ENCODE results near the gene NPPC.
"Not testable (repeated sequence)": the region's sequence is repeated elsewhere in the genome, so short reads cannot be mapped to it uniquely, and the experiment has no call there.

The NPPC gene

GRCh38 chr2:231919341-231920035 is 6.7 kb downstream of the NPPC start:
- DNase-seq, result no peak

- DNase-seq, result no peak
Measured at GRCh38 chr2:231918501-231919330, 7.5 kb downstream of the NPPC start.

- no peak for DNase-seq
Measured at GRCh38 chr2:231917280-231918066, 8.7 kb downstream of the NPPC start.

DNA sequence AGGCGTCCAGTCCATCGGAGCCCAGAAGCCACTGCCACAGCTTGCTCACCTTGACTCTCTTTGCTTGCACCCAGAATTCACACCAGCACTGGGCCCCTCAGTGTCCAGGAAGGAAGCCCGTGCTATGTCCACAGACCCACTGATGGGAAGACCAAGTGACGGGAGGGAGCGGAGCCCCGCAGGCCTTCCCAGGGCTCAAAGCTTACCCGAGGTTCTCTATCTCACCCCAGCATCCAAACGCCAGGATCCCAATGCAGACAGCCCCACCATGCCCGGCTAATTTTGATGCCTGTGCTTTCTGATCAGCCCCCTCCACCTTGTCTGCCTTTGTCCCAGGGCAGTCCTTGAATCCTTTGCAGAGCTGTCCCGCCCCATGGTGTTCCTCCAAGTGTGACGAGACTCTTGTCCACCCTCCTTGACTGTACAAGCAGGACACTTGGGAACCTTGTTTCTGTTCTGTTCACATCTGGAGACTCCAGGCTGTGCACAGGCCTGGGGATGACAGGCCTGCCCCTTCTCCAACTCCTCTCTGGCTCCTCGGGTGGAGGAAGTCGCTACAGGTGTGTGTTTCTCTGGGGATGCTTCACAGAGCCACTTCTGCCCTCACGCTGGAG is 12.0 kb downstream of the NPPC start:
- no peak for DNase-seq

- DNase-seq, result no peak
Measured at GRCh38 chr2:231911381-231911780, 14.8 kb downstream of the NPPC start.

DNA sequence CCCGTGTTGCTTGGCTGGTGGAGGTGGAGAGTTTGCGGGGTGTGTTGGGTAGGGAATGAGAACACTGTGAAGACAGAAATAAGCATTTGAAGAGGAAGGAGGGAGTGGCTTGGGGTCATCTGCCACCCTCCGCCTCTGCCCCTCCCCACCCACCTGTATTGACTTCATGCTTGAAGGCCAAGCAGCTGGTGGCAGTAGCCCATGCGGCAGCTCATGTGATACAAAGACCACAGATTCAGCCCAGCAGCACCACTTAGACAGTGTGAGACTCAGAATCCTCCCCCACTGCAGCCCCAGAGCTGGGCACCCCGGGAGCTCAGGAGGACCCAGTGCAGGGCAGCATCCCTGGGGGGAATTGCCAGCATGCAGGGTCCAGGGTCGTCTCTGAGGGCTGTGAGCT is 15.4 kb downstream of the NPPC start:
- no peak for DNase-seq

DNA sequence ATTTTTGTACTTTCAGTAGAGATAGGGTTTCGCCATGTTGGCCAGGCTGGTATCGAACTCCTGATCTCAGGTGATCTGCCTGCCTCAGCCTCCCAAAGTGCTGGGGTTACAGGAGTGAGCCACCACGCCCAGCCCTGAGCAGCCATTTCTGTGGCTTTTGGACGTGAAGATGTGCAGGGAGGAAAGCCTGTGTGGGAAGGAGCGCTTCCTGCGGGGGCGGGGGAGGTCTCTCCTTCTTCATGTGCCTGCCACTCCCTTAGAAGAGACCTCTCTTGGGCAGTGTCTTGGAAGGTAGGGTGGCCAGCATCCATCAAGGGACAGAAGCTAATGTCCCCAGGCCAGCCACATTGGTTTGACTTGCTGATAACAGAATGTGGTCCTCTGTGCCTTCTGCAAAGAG is 16.0 kb downstream of the NPPC start:
- not testable (repeated sequence) for DNase-seq

DNA sequence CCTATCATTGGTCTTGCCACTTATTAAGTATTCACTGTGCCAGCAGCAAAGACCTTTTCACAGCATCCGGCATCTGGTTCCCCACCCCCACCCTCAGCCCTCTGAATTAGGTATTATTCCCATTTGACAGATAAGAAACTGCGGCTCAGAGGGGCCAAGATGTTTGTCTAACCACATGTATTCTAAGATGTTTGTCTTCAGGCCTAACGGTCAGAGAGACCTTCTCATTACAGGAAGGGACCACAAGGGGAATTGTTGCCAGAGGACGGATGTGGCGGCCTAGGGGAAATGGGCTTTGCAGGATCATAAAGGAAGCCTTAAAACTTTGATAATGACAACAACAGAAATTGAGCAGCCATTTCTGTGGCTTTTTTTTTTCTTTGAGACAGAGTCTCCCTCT is 16.6 kb downstream of the NPPC start:
- no peak for DNase-seq

DNA sequence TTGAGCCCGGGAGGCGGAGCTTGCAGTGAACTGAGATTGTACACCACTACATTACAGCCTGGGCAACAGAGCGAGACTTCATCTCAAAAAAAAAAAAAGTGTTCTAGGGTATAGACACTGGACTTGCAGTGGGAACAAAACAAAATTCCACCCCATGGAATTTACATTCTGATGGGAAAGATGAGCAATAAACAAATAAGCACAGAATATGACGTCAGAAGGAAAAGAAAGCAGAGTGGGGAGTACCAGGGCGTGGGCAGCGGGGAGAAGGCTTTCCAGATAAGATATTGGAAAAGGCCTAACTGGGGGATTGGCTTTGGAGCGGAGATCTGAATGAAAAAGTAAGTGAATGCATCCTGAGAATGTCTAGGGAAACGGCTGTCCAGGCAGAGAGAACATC is 17.6 kb downstream of the NPPC start:
- DNase-seq, result no peak

DNA sequence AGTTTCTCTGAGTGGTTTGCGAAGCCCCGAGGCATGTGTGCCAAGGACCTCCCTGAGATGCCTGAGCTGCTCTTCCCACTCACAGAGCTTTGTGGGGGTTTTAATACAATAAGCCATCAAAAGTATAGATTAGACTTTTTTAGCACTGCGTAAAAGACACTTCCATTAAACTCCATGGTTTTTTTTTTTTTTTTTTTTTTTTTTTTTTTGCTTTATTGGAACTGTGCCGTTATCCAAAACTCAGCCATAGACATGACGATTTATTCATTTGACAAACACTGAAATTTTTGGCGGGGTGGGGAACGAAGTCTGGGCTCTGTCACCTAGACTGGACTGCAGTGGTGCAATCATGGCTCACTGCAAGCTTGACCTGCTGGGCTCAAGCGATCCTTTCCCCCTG is 18.4 kb downstream of the NPPC start:
- no peak for DNase-seq

- DNase-seq, result no peak
Measured at GRCh38 chr2:231905026-231905425, 21.2 kb downstream of the NPPC start.

- DNase-seq, result no peak
Measured at GRCh38 chr2:231904161-231904611, 22.0 kb downstream of the NPPC start.

- DNase-seq, result no peak
Measured at GRCh38 chr2:231902598-231902997, 23.6 kb downstream of the NPPC start.

GRCh38 chr2:231900972-231901371 is 25.2 kb downstream of the NPPC start:
- no peak for DNase-seq

- no peak for DNase-seq
Measured at GRCh38 chr2:231900486-231900942, 25.7 kb downstream of the NPPC start.

DNA sequence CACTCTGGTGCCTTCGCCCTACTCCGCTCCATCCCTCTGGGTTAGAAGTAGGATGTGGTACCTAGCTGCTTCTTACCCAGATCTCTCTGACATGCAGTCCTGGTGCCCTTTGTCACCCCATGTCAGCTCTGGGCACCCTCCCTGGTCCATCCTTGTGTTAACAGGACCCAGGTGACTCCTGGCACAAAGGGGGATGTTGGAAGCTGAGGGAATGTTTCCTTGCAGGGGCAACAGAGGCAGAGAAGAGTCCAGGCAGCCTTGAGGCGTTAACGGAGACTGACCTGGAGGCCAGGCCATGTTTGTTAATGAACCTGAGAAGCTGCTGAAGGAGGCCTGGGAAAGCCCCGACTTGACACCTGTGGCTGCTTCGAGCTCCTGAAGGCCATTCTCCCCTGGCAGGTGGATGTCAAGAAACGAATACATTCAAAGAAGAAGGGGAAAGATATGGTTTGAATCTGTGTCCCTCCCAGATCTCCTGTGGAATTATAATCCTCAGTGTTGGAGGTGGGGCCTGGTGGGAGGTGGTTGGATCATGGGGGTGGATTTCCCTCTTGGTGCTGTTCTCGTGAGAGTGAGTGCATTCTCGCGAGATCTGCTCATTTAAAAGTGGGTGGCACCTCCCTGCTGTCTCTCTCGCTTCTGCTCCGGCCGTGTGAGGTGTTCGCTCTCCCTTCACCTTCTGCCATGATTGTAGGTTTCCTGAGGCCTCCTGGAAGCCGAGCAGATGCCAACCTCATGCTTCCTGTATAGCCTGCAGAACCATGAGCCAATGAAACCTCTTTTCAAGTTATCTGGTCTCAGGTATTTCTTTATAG is 31.4 kb downstream of the NPPC start:
- no peak for DNase-seq

DNA sequence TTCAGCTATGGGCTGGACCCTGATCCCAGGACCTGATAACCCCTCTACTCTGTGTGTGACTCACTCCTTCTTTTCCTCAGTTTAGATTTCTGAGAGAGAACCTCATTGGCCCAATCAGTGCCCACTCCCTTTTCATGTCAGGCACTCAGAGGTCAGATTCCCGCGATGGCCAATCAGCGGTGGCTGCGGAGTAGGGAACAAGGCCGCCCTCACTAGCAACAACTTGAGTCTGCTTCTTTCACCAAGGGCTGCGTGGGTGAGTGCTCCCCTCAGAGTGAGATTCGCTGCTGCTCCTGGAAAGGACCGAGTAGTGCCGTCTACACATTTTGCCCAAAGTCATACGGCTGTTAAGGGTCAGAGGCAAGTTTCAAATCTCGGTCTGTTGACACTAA is 34.7 kb downstream of the NPPC start:
- no peak for DNase-seq

GRCh38 chr2:231890896-231891513 is 35.2 kb downstream of the NPPC start:
- no peak for DNase-seq

DNA sequence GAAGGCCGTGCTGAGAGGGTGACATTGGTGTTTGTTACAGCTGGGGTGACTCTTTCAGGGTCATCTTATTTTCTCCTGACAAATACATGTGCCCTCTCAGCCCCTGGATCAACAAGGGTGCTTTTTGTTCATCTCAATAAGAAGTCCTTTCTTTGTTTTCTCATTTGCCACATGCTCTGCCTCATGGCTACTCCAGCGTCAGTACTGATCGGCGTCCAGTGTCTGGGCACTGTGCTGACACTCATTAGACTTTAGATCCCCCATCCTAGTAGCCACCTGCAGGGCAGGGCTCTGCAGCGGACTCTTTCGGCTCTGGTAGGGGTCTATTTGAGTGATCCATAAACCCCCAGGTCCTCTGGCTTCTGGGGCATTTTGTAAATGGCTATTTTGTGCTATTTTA is 38.4 kb downstream of the NPPC start:
- DNase-seq, result no peak

DNA sequence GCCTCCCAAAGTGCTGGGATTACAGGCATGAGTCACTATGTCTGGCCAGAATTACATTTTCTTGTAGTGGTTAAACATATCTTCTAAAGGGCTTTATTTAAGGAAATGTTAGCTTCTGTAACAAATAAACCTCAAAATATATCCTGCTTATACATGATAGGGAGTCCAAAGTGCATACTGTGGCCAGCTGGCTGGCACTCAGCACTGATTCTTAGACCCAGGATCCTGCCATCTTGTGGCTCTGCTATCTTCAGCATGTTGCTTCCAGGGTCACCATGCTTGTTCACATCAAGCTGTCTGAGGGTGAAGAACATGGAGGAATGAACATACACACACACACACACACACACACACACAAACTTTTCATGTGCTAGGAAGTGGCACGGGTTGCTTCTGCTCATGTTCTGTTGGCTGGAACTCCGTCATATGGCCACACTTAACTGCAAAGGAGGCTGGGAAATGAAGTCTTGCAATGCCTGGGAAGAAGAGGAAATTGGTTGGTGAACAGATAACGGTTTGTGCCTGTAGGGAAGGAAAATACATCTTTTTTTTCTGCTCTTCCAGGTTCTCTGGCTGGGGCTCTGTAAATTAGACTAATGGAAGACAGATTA is 40.0 kb downstream of the NPPC start:
- no peak for DNase-seq

Measured in cortex of kidney (tissue), 1 donor.